GM21825 (cell line): ENCODE data around the gene LRRC23.
A peak's percentile ranks its signal among the peaks of the same experiment; 100 is the strongest.
"Not testable (repeated sequence)": the region's sequence is repeated elsewhere in the genome, so short reads cannot be mapped to it uniquely, and the experiment has no call there.

Source experiments
- ATAC-seq: cut with Tn5 transposase; IDR thresholded peaks from one replicate; pipeline ENCODE4 v1.9.1; 2021; ENCODE audit warnings: mild to moderate bottlenecking, moderate library complexity; ENCODE audit not compliant: unreplicated experiment

LRRC23 gene

DNA sequence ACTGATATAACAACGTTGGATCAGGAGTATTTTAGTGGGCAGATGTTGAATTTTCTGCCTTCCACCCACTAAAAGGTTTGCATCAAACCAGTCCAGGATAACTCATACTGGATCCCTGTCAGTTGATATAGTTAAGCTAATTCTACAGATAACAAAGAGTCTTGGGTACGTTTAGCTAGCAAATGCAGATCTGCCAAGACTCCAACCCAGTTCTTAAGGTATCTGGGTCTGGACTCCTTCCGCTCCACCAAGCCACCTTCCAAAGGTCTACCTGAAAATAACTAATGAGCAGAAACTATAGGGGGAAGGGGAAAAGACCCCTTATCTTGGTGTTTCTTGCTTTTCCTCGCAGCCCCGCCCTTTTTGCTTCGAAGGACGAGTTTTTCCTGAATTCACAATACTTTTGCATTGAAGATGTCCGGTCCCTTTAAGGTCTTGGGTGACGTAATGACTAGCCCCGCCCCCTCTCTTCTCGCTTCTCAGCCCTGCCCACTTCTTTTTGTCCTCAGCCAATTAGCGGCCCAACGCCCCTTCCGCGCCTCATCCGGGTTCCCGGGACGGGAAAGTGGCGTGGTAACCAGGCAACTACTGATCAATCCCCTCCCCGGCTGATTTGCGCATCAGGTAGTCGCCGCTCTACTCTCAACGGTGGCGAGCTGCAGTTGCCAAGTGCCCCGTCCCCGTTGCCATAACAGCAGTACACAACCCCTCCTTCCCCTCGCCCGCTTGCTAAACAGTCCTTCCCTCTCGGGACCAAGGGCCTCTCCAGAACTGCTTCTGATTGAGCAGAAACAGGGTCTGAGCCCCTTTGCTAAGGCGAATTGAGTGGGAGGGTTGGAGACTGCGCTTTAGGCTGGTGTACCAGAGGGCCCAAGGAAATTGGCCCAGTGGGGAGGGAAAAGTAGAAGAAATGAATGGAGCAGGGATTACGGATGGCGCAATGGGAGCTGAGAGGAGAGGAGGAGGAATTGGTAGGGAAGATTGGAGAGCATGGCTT lies at the start of gene LRRC23:
Gene LRRC23, plus strand, starts transcription at position 543 of the 997 bp plus-strand sequence. CDS start 812 bp downstream, outside the sequence.
- ATAC-seq: peak; percentile 90

- ATAC-seq: no peak
Observed at GRCh38 chr12:6855322-6855721, 49.3 kb upstream of the LRRC23 start.

DNA sequence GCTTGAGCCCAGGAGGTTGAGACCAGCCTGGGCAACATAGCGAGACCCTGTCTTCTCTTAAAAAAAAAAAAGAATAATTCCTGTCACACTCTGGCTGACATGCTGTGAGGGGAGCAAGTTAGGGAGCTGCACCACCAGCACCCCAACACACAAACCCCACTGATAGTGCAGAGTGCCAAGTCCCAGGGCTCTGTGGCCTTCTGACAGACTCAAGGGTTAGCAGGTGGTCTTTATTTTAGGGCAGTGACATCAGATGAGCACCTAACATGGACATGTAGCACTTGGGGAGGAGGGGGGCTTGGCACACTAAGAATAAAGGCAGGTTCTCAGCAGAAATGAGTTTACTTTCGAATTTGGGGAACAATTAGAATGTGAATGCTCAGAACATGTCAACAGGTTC lies 45.8 kb upstream of the LRRC23 start:
- no peak for ATAC-seq

DNA sequence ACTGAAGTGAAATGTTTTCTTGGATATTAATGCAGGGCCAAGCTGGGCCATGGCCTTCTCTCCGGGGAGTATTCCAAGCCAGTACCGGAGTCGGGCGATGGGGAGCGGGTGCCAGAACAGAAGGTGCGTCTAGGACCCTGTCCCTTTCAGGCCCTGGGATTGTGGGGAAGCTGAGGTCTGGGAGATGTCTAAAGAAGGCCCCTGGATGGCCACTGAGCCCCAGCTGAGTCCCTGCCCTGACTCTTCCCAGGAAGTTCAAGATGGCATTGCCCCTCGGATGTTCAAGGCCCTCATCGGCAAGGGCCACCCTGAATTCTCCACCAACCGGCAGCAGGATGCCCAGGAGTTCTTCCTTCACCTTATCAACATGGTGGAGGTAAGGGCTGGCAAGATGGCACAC lies 44.5 kb upstream of the LRRC23 start:
- no peak for ATAC-seq

DNA sequence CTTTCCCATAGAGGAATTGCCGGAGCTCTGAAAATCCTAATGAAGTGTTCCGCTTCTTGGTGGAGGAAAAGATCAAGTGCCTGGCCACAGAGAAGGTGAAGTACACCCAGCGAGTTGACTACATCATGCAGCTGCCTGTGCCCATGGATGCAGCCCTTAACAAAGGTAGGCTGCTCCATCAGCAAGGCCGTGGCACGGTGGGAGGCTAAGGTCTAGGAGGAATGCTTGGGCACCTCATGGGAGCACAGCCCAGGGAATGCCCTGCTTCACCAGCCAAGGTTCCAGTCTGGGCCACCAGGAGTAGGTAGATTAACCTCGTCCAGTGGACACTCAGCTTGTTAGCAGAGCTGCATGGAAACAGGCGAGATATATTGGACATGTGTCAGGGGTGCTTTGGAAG lies 43.7 kb upstream of the LRRC23 start:
- ATAC-seq: no peak

DNA sequence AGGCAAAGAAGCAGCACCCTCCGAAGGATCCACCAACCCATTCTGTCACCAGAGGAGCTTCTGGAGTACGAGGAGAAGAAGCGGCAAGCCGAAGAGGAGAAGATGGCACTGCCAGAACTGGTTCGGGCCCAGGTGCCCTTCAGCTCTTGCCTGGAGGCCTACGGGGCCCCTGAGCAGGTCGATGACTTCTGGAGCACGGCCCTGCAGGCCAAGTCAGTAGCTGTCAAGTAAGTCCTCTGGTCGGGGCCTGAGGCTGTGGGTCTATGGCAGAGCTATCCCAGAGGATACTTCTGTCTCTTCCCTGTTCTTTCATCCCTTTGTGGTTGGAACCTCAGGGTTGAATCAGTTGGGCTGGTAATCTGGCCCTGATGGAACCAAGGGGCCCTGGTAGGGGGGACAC lies 43.2 kb upstream of the LRRC23 start:
- no peak for ATAC-seq

GRCh38 chr12:6863033-6863432 lies 41.6 kb upstream of the LRRC23 start:
- no peak for ATAC-seq

DNA sequence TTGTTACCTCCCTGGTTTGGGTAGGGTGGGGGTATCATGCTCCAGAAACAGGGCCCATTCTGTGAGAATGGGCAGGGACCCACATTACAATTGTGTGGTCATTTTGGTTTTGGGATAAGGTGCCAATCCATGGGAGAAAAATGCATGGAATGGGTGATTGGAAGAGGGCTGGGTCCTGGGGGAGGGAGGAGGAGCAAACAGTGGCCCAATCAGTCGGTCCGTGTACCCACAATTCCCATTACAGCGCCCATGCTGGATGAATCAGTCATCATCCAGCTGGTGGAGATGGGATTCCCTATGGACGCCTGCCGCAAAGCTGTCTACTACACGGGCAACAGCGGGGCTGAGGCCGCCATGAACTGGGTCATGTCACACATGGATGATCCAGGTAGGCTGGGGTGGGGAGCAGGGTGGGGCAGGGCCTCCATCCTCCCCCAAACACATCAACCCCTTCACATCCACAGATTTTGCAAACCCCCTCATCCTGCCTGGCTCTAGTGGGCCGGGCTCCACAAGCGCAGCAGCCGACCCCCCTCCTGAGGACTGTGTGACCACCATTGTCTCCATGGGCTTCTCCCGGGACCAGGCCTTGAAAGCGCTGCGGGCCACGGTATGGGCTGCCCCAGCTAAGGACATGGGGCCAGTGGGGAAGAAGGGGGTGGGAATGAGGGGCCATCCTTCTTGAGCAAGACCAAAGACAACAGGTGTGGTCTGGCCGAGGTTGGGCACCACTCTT lies 40.9 kb upstream of the LRRC23 start:
- ATAC-seq: no peak

DNA sequence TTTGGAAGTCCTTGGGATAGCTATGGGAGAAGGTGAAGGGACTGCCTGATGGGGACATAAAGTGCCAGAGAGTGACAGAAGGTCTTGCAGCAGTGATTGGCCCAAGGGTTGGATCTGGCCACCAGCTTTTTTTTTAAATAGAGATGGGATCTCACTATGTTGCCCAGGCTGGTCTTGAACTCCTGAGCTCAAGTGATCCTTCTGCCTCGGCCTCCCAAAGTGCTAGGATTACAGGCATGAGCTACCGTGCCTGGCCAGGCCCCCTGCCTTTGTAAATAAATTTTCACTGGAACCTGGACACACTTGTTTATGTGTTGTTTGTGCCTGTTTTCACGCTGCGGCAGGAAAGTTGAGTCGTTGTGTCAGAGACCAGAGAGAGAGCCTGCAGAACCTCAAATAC lies 39.3 kb upstream of the LRRC23 start:
- ATAC-seq: not testable (repeated sequence)

GRCh38 chr12:6866163-6866919 lies 38.3 kb upstream of the LRRC23 start:
- no peak for ATAC-seq

DNA sequence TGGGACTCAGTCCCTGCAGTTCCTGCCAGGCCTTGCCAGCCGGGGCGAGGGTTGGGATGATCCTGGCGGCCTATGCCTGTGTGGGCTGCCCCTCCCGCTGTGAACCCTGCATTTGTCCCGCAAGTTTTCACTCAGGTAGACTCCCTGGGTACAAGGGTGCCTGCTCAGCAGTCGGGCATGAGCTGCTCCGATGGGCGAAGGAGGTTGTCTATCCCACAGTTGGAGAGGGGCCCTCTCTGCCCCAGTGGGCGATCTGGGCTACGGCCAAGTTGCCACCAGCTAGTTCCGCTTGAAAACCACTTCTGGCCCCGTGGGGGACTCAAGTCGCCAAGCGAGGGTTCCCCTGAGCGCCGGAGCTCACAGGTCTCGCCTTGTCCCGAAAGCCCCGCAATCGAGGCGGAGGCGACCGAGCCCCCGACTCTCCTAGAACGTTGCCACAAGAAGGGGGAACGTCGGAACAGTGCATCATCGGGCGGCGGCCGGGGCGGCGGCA lies 37.7 kb upstream of the LRRC23 start:
- ATAC-seq: peak; percentile 2

- ATAC-seq: peak; percentile 47
Observed at GRCh38 chr12:6867413-6868210, 37.0 kb upstream of the LRRC23 start, which contains the start of gene TPI1. Gene TPI1, plus strand, starts transcription at chr12:6867531. Its CDS starts 36 bp downstream, at chr12:6867567.

- ATAC-seq: no peak
Observed at GRCh38 chr12:6868211-6869048, 36.2 kb upstream of the LRRC23 start.

DNA sequence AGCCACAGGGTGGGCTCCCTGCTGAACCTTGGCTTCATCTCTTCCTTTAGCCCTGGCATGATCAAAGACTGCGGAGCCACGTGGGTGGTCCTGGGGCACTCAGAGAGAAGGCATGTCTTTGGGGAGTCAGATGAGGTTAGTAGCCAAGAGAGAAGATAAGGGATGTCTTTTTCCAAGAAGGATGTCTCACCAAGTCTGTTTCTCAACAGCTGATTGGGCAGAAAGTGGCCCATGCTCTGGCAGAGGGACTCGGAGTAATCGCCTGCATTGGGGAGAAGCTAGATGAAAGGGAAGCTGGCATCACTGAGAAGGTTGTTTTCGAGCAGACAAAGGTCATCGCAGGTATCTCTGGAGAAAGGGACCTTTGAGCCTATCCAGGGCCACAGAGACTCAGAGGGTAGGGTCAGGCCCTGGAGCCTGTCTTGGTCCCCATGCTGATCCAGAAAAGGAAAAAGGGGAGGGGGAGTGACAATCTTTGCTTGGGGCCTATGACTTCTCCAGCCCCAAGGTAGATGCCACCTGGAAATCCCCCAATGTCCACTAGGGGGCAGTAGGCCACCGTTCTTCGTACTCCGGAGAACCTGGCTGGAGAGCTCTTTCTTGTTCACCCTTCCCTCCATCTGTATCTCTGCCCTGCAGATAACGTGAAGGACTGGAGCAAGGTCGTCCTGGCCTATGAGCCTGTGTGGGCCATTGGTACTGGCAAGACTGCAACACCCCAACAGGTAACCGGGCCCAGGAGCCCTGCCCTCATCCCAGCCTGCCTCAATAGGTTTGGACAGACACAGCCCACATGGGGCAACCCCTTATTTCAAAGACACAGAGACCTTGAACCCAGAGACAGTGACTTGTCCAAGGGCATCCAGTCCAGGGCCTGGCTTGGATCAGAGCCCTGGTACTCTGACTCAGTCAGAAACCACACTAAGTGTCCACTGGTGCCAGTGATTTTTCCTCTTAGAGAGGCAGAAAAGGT lies 35.3 kb upstream of the LRRC23 start:
- no peak for ATAC-seq

- ATAC-seq: not testable (repeated sequence)
Observed at GRCh38 chr12:6870304-6870703, 34.3 kb upstream of the LRRC23 start.

DNA sequence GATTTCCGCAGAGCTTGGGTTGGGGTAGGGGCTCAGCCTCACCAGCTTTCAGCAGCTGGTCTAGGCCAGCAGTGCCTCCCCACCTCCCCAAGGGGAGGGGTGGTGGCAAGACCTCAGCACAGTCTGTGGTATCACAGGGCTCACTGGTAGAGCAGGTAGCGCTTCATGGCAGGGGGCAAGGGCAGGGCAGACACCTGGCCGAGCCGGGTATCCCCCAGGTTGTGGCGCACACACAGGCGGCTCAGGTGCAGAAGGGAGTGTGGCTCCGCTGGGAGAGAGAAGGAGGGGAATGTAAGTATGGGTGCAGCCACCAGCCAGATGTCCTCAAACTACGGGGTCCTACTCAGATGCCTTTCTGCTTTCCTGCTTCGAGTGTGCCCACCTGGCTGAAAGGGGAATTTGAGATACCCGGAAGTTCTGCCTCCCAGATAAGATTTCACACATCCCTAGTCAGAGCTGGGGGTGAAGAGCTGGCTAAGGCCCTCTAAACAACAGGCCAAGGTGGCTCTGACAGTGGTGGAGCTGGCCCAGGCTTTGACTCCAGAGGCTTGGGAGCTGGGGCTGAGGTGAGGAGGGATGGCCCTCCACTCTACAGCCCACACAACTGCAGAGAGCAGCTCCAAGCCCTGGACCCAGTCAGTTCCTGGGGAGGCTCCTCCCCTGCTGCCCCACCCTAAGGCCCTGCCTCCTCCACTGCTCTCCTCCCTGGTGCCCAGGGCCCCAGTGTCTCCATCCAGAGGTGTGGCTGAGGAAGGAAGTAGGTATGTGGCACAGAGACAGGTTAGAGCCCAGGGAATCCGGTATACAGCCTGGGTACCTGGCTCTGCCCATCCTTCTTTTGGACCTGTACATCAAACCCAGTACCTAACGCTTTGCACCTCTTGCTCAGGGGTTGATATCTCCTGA lies 33.3 kb upstream of the LRRC23 start:
- no peak for ATAC-seq
